Panc1 (cell line): ENCODE data around the gene CILP2. TPM values are rescaled to one million over a fixed set of nuclear protein-coding genes. Genes with fewer than 3 reads are reported as not detected.

Experiments
- ATAC-seq: fragments of 200-7000 bp; cut with Tn5 transposase; 2 replicates; pipeline ENCODE4 v1.9.1; 2020; ENCODE audit warnings: mild to moderate bottlenecking, moderate library complexity
- BruUV-seq: library from RNA; stranded (reverse); fragments of 400-500 nt; replicated peaks from 2 replicates; lab custom pipeline; 2021; lab: Mats Ljungman, UMichigan
- CTCF ChIA-PET: fragments of 300-600 bp; sonication (Branson Sonifier 250); formaldehyde crosslinking; loops from one replicate; lab custom pipeline; 2022; ENCODE audit warnings: antibody characterized with exemption; lab: Charles Lee
- POLR2A ChIA-PET: fragments of 300-600 bp; sonication (Branson Sonifier 250); formaldehyde crosslinking; loops from one replicate; lab custom pipeline; 2022; ENCODE audit warnings: antibody characterized with exemption; lab: Charles Lee
- DNase-seq: peaks from one replicate; pipeline ENCODE4 v3.0.0-alpha.2; 2010; ENCODE audit warnings: low read depth, low spot score
- H3K27ac ChIP-seq: 2 replicates; pipeline ENCODE4 v1.5.1; 2011; ENCODE audit warnings: mild to moderate bottlenecking, low read length, inconsistent platforms
- H3K27me3 ChIP-seq: fragments of 200-500 bp; sonication (Bioruptor generic); 2 replicates; pipeline ENCODE4 v1.6.0; 2014; ENCODE audit warnings: low read length, inconsistent platforms; ENCODE audit not compliant: control insufficient read depth, insufficient read depth
- H3K36me3 ChIP-seq: fragments of 200-500 bp; sonication (Bioruptor generic); 2 replicates; pipeline ENCODE4 v1.5.1; 2014; ENCODE audit warnings: inconsistent platforms, mild to moderate bottlenecking, low read length, moderate library complexity; ENCODE audit not compliant: control insufficient read depth, insufficient read depth
- H3K4me1 ChIP-seq: 2 replicates; pipeline ENCODE4 v1.5.1; 2011; ENCODE audit warnings: inconsistent platforms, mild to moderate bottlenecking, low read length, moderate library complexity; ENCODE audit not compliant: control insufficient read depth, insufficient read depth
- H3K4me3 ChIP-seq, 2 experiments: 2 replicates each; pipeline ENCODE4 v1.5.1; 2011 to 2012; ENCODE audit warnings: low read depth in 2 of 2, low read length in 2 of 2, mild to moderate bottlenecking in 2 of 2, inconsistent platforms in 1 of 2, moderate library complexity in 1 of 2
- H3K9me3 ChIP-seq: fragments of 200-500 bp; sonication (Bioruptor generic); 2 replicates; pipeline ENCODE4 v1.5.1; 2014; ENCODE audit warnings: low read depth, mild to moderate bottlenecking, inconsistent platforms, low read length, moderate library complexity; ENCODE audit not compliant: control insufficient read depth, insufficient read depth
- POLR2AphosphoS5 ChIP-seq: IDR thresholded peaks from 2 replicates; pipeline ENCODE4 v1.6.1; 2012; ENCODE audit warnings: mild to moderate bottlenecking, low read depth, low read length, moderate library complexity
- REST ChIP-seq, 2 experiments: IDR thresholded peaks; 2 replicates each; pipeline ENCODE4 v1.6.1; 2011 to 2012; ENCODE audit warnings: low read depth in 2 of 2, control low read depth in 1 of 2, low read length in 1 of 2, mild to moderate bottlenecking in 1 of 2, moderate library complexity in 1 of 2; ENCODE audit not compliant: insufficient read depth in 1 of 2
- SIN3A ChIP-seq: IDR thresholded peaks from 2 replicates; pipeline ENCODE4 v1.6.1; 2012; ENCODE audit warnings: low read depth, mild to moderate bottlenecking, low read length, moderate library complexity, borderline replicate concordance; ENCODE audit not compliant: insufficient read depth
- TCF7L2 ChIP-seq: IDR thresholded peaks from 2 replicates; pipeline ENCODE4 v1.6.1; 2011; ENCODE audit warnings: mild to moderate bottlenecking, low read depth, low read length, inconsistent platforms
- in situ Hi-C: cut with HindIII; loops from 2 replicates; pipeline ENCODE4 v1.10.0; 2016; ENCODE audit warnings: low sequenced_read_pairs, low pct_unique_long_range_greater_than_20kb
- intact Hi-C: fragments of 100-400 bp; cut with micrococcal nuclease; formaldehyde crosslinking; loops from one replicate; pipeline ENCODE4 v1.10.0; 2022; ENCODE audit not compliant: unreplicated experiment
- total RNA-seq: library from RNA; stranded (reverse); gene quantifications from one replicate; pipeline ENCODE4 v1.2.1, GENCODE V29; 2021; ENCODE audit not compliant: unreplicated experiment
- TF ChIP-seq, protein P1 (sequence below): fragments of 450-650 bp; IDR thresholded peaks from 2 replicates; pipeline ENCODE4 v1.5.1; 2017; ENCODE audit warnings: mild to moderate bottlenecking

Gene CILP2
- total RNA-seq, 1 experiment from 2014 or later, result 0.46 TPM

GRCh38 chr19:19588546-19588945 lies 50.5 kb downstream of the CILP2 start:
- no peaks in the 10 kb centered on the region for H3K36me3 ChIP-seq
- CTCF ChIA-PET, result no interaction called here

GRCh38 chr19:19591133-19591825 lies 53.2 kb downstream of the CILP2 start:
- H3K27me3 ChIP-seq, result no peaks in the 10 kb centered on the region
- peaks cover 10% of the 10 kb centered on the region for H3K4me1 ChIP-seq
- ChIA-PET POLR2A (no interaction called here), CTCF (no interaction called here)
- DNase-seq, result peak; percentile 32
- no peaks in the 10 kb centered on the region for H3K9me3 ChIP-seq
- no peaks in the 10 kb centered on the region for H3K36me3 ChIP-seq
- no peak overlapping the region for H3K4me3 ChIP-seq
- TF ChIP-seq REST (IDR thresholded peaks at IDR 0.05; ENCODE audit: insufficient read depth in 1 of 2, low read depth in 2 of 2, low read length in 1 of 2) (no peak), POLR2AphosphoS5 (no peak), SIN3A (no peak), TCF7L2 (no peak)
- TF ChIP-seq, protein P1, sequence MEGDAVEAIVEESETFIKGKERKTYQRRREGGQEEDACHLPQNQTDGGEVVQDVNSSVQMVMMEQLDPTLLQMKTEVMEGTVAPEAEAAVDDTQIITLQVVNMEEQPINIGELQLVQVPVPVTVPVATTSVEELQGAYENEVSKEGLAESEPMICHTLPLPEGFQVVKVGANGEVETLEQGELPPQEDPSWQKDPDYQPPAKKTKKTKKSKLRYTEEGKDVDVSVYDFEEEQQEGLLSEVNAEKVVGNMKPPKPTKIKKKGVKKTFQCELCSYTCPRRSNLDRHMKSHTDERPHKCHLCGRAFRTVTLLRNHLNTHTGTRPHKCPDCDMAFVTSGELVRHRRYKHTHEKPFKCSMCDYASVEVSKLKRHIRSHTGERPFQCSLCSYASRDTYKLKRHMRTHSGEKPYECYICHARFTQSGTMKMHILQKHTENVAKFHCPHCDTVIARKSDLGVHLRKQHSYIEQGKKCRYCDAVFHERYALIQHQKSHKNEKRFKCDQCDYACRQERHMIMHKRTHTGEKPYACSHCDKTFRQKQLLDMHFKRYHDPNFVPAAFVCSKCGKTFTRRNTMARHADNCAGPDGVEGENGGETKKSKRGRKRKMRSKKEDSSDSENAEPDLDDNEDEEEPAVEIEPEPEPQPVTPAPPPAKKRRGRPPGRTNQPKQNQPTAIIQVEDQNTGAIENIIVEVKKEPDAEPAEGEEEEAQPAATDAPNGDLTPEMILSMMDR, result no peak
- in situ Hi-C loops (no loop called here), intact Hi-C loops (no loop called here)
- no TSS peak for BruUV-seq
- peak; percentile 89 for ATAC-seq
- peak overlapping the region; percentile 42 for H3K27ac ChIP-seq

More at GRCh38 chr19:19588546-19588945, 50.5 kb downstream of the CILP2 start:
- Histone ChIP-seq H3K27ac (no peak overlapping the region), H3K4me1 (peaks cover 10% of the 10 kb centered on the region), H3K4me3 (no peak overlapping the region), H3K27me3 (no peaks in the 10 kb centered on the region), H3K9me3 (no peaks in the 10 kb centered on the region)
- no peak for DNase-seq
- POLR2A ChIA-PET, result no interaction called here
- no TSS peak for BruUV-seq
- intact Hi-C loops, result no loop called here
- ATAC-seq, result no peak
- TF ChIP-seq TCF7L2, result no peak
- TF ChIP-seq, protein P1, result no peak
- TF ChIP-seq SIN3A, result no peak
- no peak for TF ChIP-seq REST (IDR thresholded peaks at IDR 0.05; ENCODE audit: insufficient read depth in 1 of 2, low read depth in 2 of 2, low read length in 1 of 2)
- no peak for TF ChIP-seq POLR2AphosphoS5
- in situ Hi-C loops, result no loop called here
